ENCODE results near the gene ADGRD1. TPM values are rescaled to one million over a fixed set of nuclear protein-coding genes. Genes with fewer than 3 reads are reported as not detected.
A peak's percentile ranks its signal among the peaks of the same experiment; 100 is the strongest.
"Not testable (repeated sequence)": the region's sequence is repeated elsewhere in the genome, so short reads cannot be mapped to it uniquely, and the experiment has no call there.

The ADGRD1 gene
- total RNA-seq, 8 experiments from 2014 or later = 0.67 to 25.2 (median 2.9) TPM

- WGBS, 10 experiments = 64 to 84% (median 80%) methylated on average over 1 to 3 of the region's 5 CpGs; no CpG with 5 or more reads in 4 of the 10 experiments
- H3K4me1 ChIP-seq (replicated peaks in 1 of 2); ATAC-seq (replicated peaks in 6 of 8); H3K4me3 ChIP-seq; H3K27ac ChIP-seq; in situ Hi-C loops (cut with MboI; ENCODE audit: low pct_unique_long_range_greater_than_20kb in 2 of 9, low sequenced_read_pairs in 9 of 9, unreplicated experiment in 9 of 9): not testable (repeated sequence)
Observed at GRCh38 chr12:130995386-130995969, 41.8 kb downstream of the ADGRD1 start.

GRCh38 chr12:130998136-130998535 is 44.4 kb downstream of the ADGRD1 start:
- peaks cover 0 to 7% of the 10 kb centered on the region in 2 donors for H3K4me1 ChIP-seq (replicated peaks in 1 of 2)
- no peak for ATAC-seq (replicated peaks in 6 of 8)
- H3K4me3 ChIP-seq = no peak overlapping the region
- H3K27ac ChIP-seq = no peak overlapping the region
- in situ Hi-C loops (cut with MboI; ENCODE audit: low pct_unique_long_range_greater_than_20kb in 2 of 9, low sequenced_read_pairs in 9 of 9, unreplicated experiment in 9 of 9) = no loop called here
- WGBS, 10 experiments = 60 to 100% (median 88%) methylated on average over 1 of the region's 5 CpGs; no CpG with 5 or more reads in 5 of the 10 experiments

GRCh38 chr12:131000000-131000486 is 46.3 kb downstream of the ADGRD1 start:
- ATAC-seq (replicated peaks in 6 of 8) = no peak
- in situ Hi-C loops (cut with MboI; ENCODE audit: low pct_unique_long_range_greater_than_20kb in 2 of 9, low sequenced_read_pairs in 9 of 9, unreplicated experiment in 9 of 9) = no loop called here
- no peak overlapping the region for H3K4me3 ChIP-seq
- peaks cover 8 to 17% of the 10 kb centered on the region in 2 donors for H3K4me1 ChIP-seq (replicated peaks in 1 of 2)
- no peak overlapping the region for H3K27ac ChIP-seq
- 0 to 95% (median 90%) methylated on average over 1 to 9 of the region's 16 CpGs; no CpG with 5 or more reads in 4 of the 10 experiments for WGBS, 10 experiments

GRCh38 chr12:131001493-131001892 is 47.8 kb downstream of the ADGRD1 start:
- 0 to 100% (median 20%) methylated on average over 1 of the region's 1 CpG; no CpG with 5 or more reads in 5 of the 10 experiments for WGBS, 10 experiments
- peak in 3 of 8 experiments; percentile 64 to 71 (median 67) for ATAC-seq (replicated peaks in 6 of 8)

GRCh38 chr12:131002216-131002631 is 48.5 kb downstream of the ADGRD1 start:
- no peak overlapping the region for H3K27ac ChIP-seq
- ATAC-seq (replicated peaks in 6 of 8) = peak in 3 of 8 experiments; percentile 89 to 93 (median 89)
- in situ Hi-C loops (cut with MboI; ENCODE audit: low pct_unique_long_range_greater_than_20kb in 2 of 9, low sequenced_read_pairs in 9 of 9, unreplicated experiment in 9 of 9) = no loop called here

More at GRCh38 chr12:131001493-131001892, 47.8 kb downstream of the ADGRD1 start:
- H3K27ac ChIP-seq = no peak overlapping the region
- in situ Hi-C loops (cut with MboI; ENCODE audit: low pct_unique_long_range_greater_than_20kb in 2 of 9, low sequenced_read_pairs in 9 of 9, unreplicated experiment in 9 of 9) = no loop called here
- H3K4me1 ChIP-seq (replicated peaks in 1 of 2) = peaks cover 13 to 24% of the 10 kb centered on the region in 2 donors
- no peak overlapping the region for H3K4me3 ChIP-seq

GRCh38 chr12:131003036-131003715 is 49.5 kb downstream of the ADGRD1 start:
- no peak overlapping the region for H3K4me3 ChIP-seq
- peak in 4 of 8 experiments; percentile 28 to 54 (median 36) for ATAC-seq (replicated peaks in 6 of 8)
- H3K27ac ChIP-seq = no peak overlapping the region
- H3K4me1 ChIP-seq (replicated peaks in 1 of 2) = peaks cover 23 to 31% of the 10 kb centered on the region in 2 donors
- WGBS, 10 experiments = 42 to 80% (median 59%) methylated on average over 2 to 7 of the region's 18 CpGs; no CpG with 5 or more reads in 5 of the 10 experiments
- in situ Hi-C loops (cut with MboI; ENCODE audit: low pct_unique_long_range_greater_than_20kb in 2 of 9, low sequenced_read_pairs in 9 of 9, unreplicated experiment in 9 of 9) = no loop called here

More at GRCh38 chr12:131002216-131002631, 48.5 kb downstream of the ADGRD1 start:
- WGBS, 10 experiments = 0 to 100% (median 86%) methylated on average over 1 to 2 of the region's 2 CpGs; no CpG with 5 or more reads in 4 of the 10 experiments
- Histone ChIP-seq H3K4me3 (no peak overlapping the region), H3K4me1 (replicated peaks in 1 of 2) (peaks cover 18 to 28% of the 10 kb centered on the region in 2 donors)

- peak in 4 of 8 experiments; percentile 46 to 57 (median 48) for ATAC-seq (replicated peaks in 6 of 8)
- Histone ChIP-seq H3K4me3 (no peak overlapping the region), H3K4me1 (replicated peaks in 1 of 2) (peaks cover 23 to 31% of the 10 kb centered on the region in 2 donors), H3K27ac (no peak overlapping the region)
- 0 to 100% (median 12%) methylated on average over 1 to 16 of the region's 18 CpGs; no CpG with 5 or more reads in 3 of the 10 experiments for WGBS, 10 experiments
- in situ Hi-C loops (cut with MboI; ENCODE audit: low pct_unique_long_range_greater_than_20kb in 2 of 9, low sequenced_read_pairs in 9 of 9, unreplicated experiment in 9 of 9) = no loop called here
Observed at GRCh38 chr12:131003716-131004045, 50.0 kb downstream of the ADGRD1 start.

GRCh38 chr12:131004166-131004565 is 50.5 kb downstream of the ADGRD1 start:
- in situ Hi-C loops (cut with MboI; ENCODE audit: low pct_unique_long_range_greater_than_20kb in 2 of 9, low sequenced_read_pairs in 9 of 9, unreplicated experiment in 9 of 9) = no loop called here
- ATAC-seq (replicated peaks in 6 of 8) = no peak
- Histone ChIP-seq H3K4me3 (no peak overlapping the region), H3K27ac (no peak overlapping the region), H3K4me1 (replicated peaks in 1 of 2) (peaks cover 23 to 31% of the 10 kb centered on the region in 2 donors)
- WGBS, 10 experiments = 64 to 100% (median 89%) methylated on average over 1 to 7 of the region's 22 CpGs; no CpG with 5 or more reads in 4 of the 10 experiments

- in situ Hi-C loops (cut with MboI; ENCODE audit: low pct_unique_long_range_greater_than_20kb in 2 of 9, low sequenced_read_pairs in 9 of 9, unreplicated experiment in 9 of 9) = no loop called here
- 40 to 90% (median 67%) methylated on average over 1 to 3 of the region's 18 CpGs; no CpG with 5 or more reads in 6 of the 10 experiments for WGBS, 10 experiments
- ATAC-seq (replicated peaks in 6 of 8) = peak in 4 of 8 experiments; percentile 23 to 61 (median 30)
- no peak overlapping the region for H3K27ac ChIP-seq
- peaks cover 23 to 31% of the 10 kb centered on the region in 2 donors for H3K4me1 ChIP-seq (replicated peaks in 1 of 2)
- no peak overlapping the region for H3K4me3 ChIP-seq
Observed at GRCh38 chr12:131005161-131006035, 51.7 kb downstream of the ADGRD1 start.

GRCh38 chr12:131006036-131006735 is 52.5 kb downstream of the ADGRD1 start:
- H3K27ac ChIP-seq = no peak overlapping the region
- WGBS, 10 experiments = 87 to 100% (median 99%) methylated on average over 1 to 10 of the region's 21 CpGs; no CpG with 5 or more reads in 7 of the 10 experiments
- in situ Hi-C loops (cut with MboI; ENCODE audit: low pct_unique_long_range_greater_than_20kb in 2 of 9, low sequenced_read_pairs in 9 of 9, unreplicated experiment in 9 of 9) = no loop called here
- H3K4me1 ChIP-seq (replicated peaks in 1 of 2) = peaks cover 23 to 31% of the 10 kb centered on the region in 2 donors
- ATAC-seq (replicated peaks in 6 of 8) = no peak
- H3K4me3 ChIP-seq = no peak overlapping the region

- no peak overlapping the region for H3K4me3 ChIP-seq
- 5 to 95% (median 55%) methylated on average over 3 to 9 of the region's 20 CpGs; no CpG with 5 or more reads in 1 of the 10 experiments for WGBS, 10 experiments
- in situ Hi-C loops (cut with MboI; ENCODE audit: low pct_unique_long_range_greater_than_20kb in 2 of 9, low sequenced_read_pairs in 9 of 9, unreplicated experiment in 9 of 9) = no loop called here
- peak overlapping the region in 1 of 2 donors; percentile 22 for H3K27ac ChIP-seq
- peak; percentile 12 to 84 (median 68) for ATAC-seq (replicated peaks in 6 of 8)
- H3K4me1 ChIP-seq (replicated peaks in 1 of 2) = peaks cover 23 to 28% of the 10 kb centered on the region in 2 donors
Observed at GRCh38 chr12:131007031-131007739, 53.5 kb downstream of the ADGRD1 start.
